Adrenal gland (tissue), 12 donors: Measurements from ENCODE around the gene PARP6. TPM values are rescaled to one million over a fixed set of nuclear protein-coding genes. Genes with fewer than 3 reads are reported as not detected.

Experiments used
- DNase-seq, 7 donors: peaks; one replicate each; pipeline ENCODE4 v3.0.0-alpha.2; 2019 to 2020
- H3K27ac ChIP-seq, 5 donors: fragments of 200-600 bp; sonication (generic) in 4 of 5; 1 replicate in 3 of 5; 2 replicates in 2 of 5; pipeline versions ENCODE4 v1.5.1 to v1.8.0; 2016 to 2020; ENCODE audit warnings: mild to moderate bottlenecking in 1 of 5
- H3K27me3 ChIP-seq: fragments of 200-600 bp; 2 replicates; pipeline ENCODE4 v1.8.0; 2021
- H3K36me3 ChIP-seq, 2 donors: fragments of 200-600 bp; replicated peaks in 1 of 2; 1 replicate in 1 of 2; 2 replicates in 1 of 2; pipeline versions ENCODE4 v1.5.1 to v1.8.0; 2018 to 2022
- H3K4me1 ChIP-seq, 2 donors: fragments of 200-600 bp; replicated peaks in 1 of 2; 1 replicate in 1 of 2; 2 replicates in 1 of 2; pipeline versions ENCODE4 v1.5.1 to v1.8.0; 2018 to 2021
- H3K4me3 ChIP-seq, 4 donors: fragments of 200-600 bp; sonication (generic) in 3 of 4; one replicate each; pipeline ENCODE4 v1.5.1; 2016 to 2018
- H3K9me3 ChIP-seq, 3 donors: fragments of 200-600 bp; sonication (generic) in 1 of 3; replicated peaks in 1 of 3; 1 replicate in 2 of 3; 2 replicates in 1 of 3; pipeline versions ENCODE4 v1.5.1 to v1.8.0; 2016 to 2021
- POLR2A ChIP-seq, 2 donors: fragments of 450-650 bp; IDR thresholded peaks; one replicate each; pipeline ENCODE4 v1.6.1; 2017; ENCODE audit warnings: antibody characterized with exemption in 2 of 2, mild to moderate bottlenecking in 2 of 2, moderate library complexity in 1 of 2
- WGBS, 4 donors: extraction: QIAGEN DNeasy Blood & Tissue Kit in 2 of 4; methylation state at CpG; one replicate each; pipeline versions ENCODE4 v1.1.5 to v1.1.7; 2013 to 2017; 5-methylcytosine and 5-hydroxymethylcytosine counted together
- intact Hi-C, 2 donors: fragments of 100-400 bp; cut with DNase I; formaldehyde crosslinking; loops; one replicate each; pipeline versions ENCODE4 v1.14.1 to v1.15.0; 2022 to 2023
- polyA plus RNA-seq, 3 donors: library from polyadenylated mRNA; stranded (reverse); fragments of 200-250 nt in 2 of 3; fragments of 350-450 nt in 1 of 3; fragmentation: Illumina TruSeq in 1 of 3; extraction: RNeasy Lipid Tissue Mini Kit (QIAGEN cat#74804) in 1 of 3; gene quantifications; one replicate each; pipeline ENCODE4 v1.2.3, GENCODE V29; 2013 to 2014
- total RNA-seq, 9 donors: library from RNA; depleted of rRNA in 4 of 9; stranded (reverse); fragments of >200 nt in 4 of 9; fragments of 120-200 nt in 1 of 9; fragmentation: NEBNext Ultra II Directional in 1 of 9; extraction: Animal tissue kit (Norgen Biotek cat#: 25700) in 1 of 9; gene quantifications; one replicate each; pipeline versions ENCODE4 v1.1.0 to v1.2.4, GENCODE V29; 2013 to 2023
- TF ChIP-seq, protein P1 (sequence below), 6 experiments: fragments of 450-650 bp in 4 of 6; fragments of 200-600 bp in 2 of 6; sonication (generic) in 1 of 6; IDR thresholded peaks; 1 replicate in 5 of 6; 2 replicates in 1 of 6; pipeline versions ENCODE4 v1.5.1 to v1.8.0; 2016 to 2021; ENCODE audit warnings: antibody characterized with exemption in 6 of 6, mild to moderate bottlenecking in 2 of 6, moderate library complexity in 1 of 6
- donor health status: healthy with polysubstance abuse.
- donor health status: Bipolar disorder and iron deficiency.
- donor health status: DM: yes; HTN: yes; CAD: no.
- donor health status: DM: no; HTN: no; CAD: no.
- donor health status: DM: no; HTN: no; CAD: no.
- donor health status: DM: yes; HTN: yes; CAD: no.

Gene PARP6
- total and polyA plus RNA-seq, 12 donors, result 37.4 to 464 (median 72.9) TPM

DNA sequence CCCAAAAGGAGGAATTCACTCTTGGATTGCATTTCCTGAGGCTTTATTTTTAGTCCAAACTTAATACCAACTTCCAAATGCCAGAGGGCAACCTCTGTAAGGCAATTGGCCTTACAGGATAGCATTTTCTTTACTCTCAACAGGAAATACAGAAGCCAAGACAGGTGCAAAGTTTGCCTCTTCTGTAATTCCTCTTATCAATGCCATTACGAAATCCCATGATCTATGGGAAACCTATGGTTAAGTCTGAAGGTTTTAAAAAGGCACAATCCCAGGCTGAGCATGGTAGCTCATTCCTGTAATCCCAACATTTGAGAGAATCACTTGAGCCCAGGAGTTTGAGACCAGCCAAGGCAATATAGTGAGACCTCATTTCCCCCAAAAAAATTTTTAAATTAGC is 56.3 kb downstream of the PARP6 start:
- TF ChIP-seq, protein P1, sequence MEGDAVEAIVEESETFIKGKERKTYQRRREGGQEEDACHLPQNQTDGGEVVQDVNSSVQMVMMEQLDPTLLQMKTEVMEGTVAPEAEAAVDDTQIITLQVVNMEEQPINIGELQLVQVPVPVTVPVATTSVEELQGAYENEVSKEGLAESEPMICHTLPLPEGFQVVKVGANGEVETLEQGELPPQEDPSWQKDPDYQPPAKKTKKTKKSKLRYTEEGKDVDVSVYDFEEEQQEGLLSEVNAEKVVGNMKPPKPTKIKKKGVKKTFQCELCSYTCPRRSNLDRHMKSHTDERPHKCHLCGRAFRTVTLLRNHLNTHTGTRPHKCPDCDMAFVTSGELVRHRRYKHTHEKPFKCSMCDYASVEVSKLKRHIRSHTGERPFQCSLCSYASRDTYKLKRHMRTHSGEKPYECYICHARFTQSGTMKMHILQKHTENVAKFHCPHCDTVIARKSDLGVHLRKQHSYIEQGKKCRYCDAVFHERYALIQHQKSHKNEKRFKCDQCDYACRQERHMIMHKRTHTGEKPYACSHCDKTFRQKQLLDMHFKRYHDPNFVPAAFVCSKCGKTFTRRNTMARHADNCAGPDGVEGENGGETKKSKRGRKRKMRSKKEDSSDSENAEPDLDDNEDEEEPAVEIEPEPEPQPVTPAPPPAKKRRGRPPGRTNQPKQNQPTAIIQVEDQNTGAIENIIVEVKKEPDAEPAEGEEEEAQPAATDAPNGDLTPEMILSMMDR (IDR thresholded peaks at IDR 0.05), result no peak
- TF ChIP-seq POLR2A (IDR thresholded peaks at IDR 0.05), result no peak
- no peaks in the 10 kb centered on the region for H3K27me3 ChIP-seq
- no peak for DNase-seq
- H3K4me3 ChIP-seq, result no peak overlapping the region
- peaks cover 0 to 86% of the 10 kb centered on the region in 2 donors for H3K36me3 ChIP-seq
- intact Hi-C loops, result no loop called here
- 69 to 82% (median 79%) methylated on average over 1 of the region's 1 CpG for WGBS, 4 donors
- H3K9me3 ChIP-seq, result no peaks in the 10 kb centered on the region
- no peak overlapping the region for H3K27ac ChIP-seq
- H3K4me1 ChIP-seq, result peaks cover 0 to 14% of the 10 kb centered on the region in 2 donors

DNA sequence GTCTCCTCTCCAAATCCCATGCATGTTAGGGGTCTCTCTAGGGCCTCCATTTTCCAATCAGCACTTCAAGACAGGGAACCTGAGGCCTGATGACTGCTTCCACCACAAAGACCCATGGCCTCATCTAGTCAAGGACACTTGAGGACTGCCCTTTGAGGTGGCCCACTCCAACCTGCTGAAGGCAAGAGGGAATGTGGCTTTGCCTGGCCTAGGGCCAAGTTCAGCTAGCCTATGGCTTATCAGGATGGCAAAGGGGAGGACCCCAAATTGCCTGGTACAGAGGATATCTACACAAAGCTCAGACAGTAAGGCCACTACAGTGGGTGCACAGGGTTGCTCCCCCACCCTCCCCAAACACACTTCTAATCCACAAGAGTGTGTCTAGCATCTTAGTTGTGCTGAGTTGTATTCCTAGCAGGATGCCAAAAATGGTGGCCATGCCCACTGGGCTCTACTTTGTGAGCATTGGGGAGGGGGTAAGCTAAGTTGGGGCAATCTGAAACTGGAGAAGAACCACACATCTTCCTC is 64.7 kb downstream of the PARP6 start:
- H3K36me3 ChIP-seq, result peaks cover 0 to 100% of the 10 kb centered on the region in 2 donors
- intact Hi-C loops, result no loop called here
- no peaks in the 10 kb centered on the region for H3K9me3 ChIP-seq

DNA sequence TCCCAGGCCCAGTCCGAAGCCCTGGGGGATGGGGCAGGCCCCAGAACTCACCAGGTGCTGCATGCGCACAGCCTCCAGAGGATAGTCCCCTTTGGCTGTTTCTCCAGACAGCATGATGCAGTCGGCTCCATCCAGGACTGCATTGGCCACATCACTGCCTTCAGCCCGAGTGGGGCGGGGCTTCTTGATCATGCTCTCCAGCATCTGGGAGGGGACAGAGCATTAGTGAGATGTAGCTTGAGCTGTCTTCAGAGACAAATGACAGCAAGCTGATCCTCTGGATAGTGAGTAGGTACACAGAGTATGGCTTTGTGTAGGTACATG is 65.7 kb downstream of the PARP6 start:
- no peak overlapping the region for H3K27ac ChIP-seq
- no peak overlapping the region for H3K4me3 ChIP-seq
- H3K9me3 ChIP-seq, result no peaks in the 10 kb centered on the region
- peaks cover 0 to 100% of the 10 kb centered on the region in 2 donors for H3K36me3 ChIP-seq
- intact Hi-C loops, result no loop called here
- no peak for DNase-seq
- WGBS, 4 donors, result 89 to 96% (median 89%) methylated on average over 3 to 5 of the region's 5 CpGs; no CpG with 5 or more reads in 1 of the 4 donors
- TF ChIP-seq, protein P1 (IDR thresholded peaks at IDR 0.05), result no peak
- no peak for TF ChIP-seq POLR2A (IDR thresholded peaks at IDR 0.05)
- H3K27me3 ChIP-seq, result no peaks in the 10 kb centered on the region
- H3K4me1 ChIP-seq, result peaks cover 0 to 20% of the 10 kb centered on the region in 2 donors

More for the DNA sequence above, 64.7 kb downstream of the PARP6 start:
- DNase-seq, result no peak
- Histone ChIP-seq H3K4me3 (no peak overlapping the region), H3K4me1 (peaks cover 0 to 18% of the 10 kb centered on the region in 2 donors), H3K27ac (peak overlapping the region in 1 of 5 donors; percentile 10), H3K27me3 (no peaks in the 10 kb centered on the region)
- no peak for TF ChIP-seq POLR2A (IDR thresholded peaks at IDR 0.05)
- TF ChIP-seq, protein P1 (IDR thresholded peaks at IDR 0.05), result no peak

DNA sequence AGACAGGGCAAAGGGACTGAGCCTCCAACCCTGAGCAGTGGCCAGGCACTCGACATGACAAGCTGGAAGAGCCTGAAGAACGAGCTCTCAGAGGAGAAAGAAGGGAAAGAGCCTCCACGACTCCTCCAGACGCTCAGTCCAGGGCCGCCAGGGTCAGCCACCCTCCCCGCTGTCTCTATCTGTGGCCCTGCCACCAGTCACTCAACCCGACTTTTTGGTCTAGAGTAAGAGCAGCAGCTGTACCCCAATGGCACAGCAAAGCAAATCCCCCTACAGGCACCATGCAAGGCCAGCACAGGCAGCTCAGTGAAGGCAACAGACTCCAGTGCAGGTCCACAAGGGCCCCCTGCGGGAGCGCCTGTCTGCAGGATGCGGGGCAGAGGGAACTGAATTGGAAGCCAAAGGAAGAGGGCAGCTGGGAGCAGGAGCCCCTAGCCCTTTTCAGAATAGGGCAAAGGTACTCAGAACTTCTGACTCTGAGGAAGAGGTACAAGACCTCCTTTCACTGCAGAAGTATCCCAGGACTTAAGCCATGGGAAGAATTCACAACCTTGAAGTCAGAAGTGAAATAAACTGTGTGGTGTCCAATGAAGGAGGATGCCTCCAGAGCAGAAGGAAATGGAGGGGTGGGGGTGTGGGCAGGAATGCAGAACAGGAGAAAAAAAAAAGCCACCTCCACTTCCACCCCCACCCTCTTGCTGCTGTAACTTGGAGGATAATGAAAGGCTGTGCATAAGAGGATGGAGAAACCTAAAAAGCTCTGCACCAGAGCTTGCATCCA is 66.3 kb downstream of the PARP6 start:
- intact Hi-C loops, result no loop called here
- 86 to 96% (median 90%) methylated on average over 6 to 10 of the region's 10 CpGs for WGBS, 4 donors
- Histone ChIP-seq H3K36me3 (peaks cover 0 to 100% of the 10 kb centered on the region in 2 donors), H3K27me3 (no peaks in the 10 kb centered on the region), H3K4me1 (peaks cover 0 to 25% of the 10 kb centered on the region in 2 donors), H3K9me3 (no peaks in the 10 kb centered on the region), H3K27ac (no peak overlapping the region), H3K4me3 (no peak overlapping the region)
- TF ChIP-seq, protein P1 (IDR thresholded peaks at IDR 0.05), result no peak
- TF ChIP-seq POLR2A (IDR thresholded peaks at IDR 0.05), result no peak
- DNase-seq, result no peak
